H1 (cell line): ENCODE measurements around the gene ZNF213. TPM values are rescaled to one million over a fixed set of nuclear protein-coding genes. Genes with fewer than 3 reads are reported as not detected.

Experiments used
- EZH2 ChIP-seq: fragments of 200-600 bp; sonication (generic); IDR thresholded peaks from 2 replicates; pipeline ENCODE4 v1.7.1; 2012; ENCODE audit warnings: low read depth, mild to moderate bottlenecking, moderate library complexity, low read length, inconsistent platforms; ENCODE audit not compliant: severe bottlenecking
- NANOG ChIP-seq: IDR thresholded peaks from 2 replicates; pipeline ENCODE4 v1.6.1; 2011; ENCODE audit warnings: low read length, low read depth, mild to moderate bottlenecking, inconsistent platforms; ENCODE audit not compliant: insufficient read depth, poor library complexity, severe bottlenecking
- SIRT6 ChIP-seq: IDR thresholded peaks from one replicate; pipeline ENCODE4 v1.7.1; 2012; ENCODE audit warnings: low read length, inconsistent platforms
- polyA plus RNA-seq, 7 experiments: library from polyadenylated mRNA; depleted of rRNA in 3 of 7; stranded (reverse) in 5 of 7; unstranded in 2 of 7; fragments of >200 nt in 5 of 7; fragments of 200-250 nt in 2 of 7; gene quantifications; 1 replicate in 5 of 7; 2 replicates in 1 of 7; 4 replicates in 1 of 7; pipeline versions ENCODE4 v1.2.1 to v1.2.3, GENCODE V29; 2011 to 2013; ENCODE audit warnings: missing spikeins in 2 of 7, mixed read lengths in 2 of 7
- total RNA-seq: library from RNA; stranded (reverse); fragmentation: NEBNext Ultra II Directional; extraction: Animal tissue kit (Norgen Biotek cat#: 25700); gene quantifications from 2 replicates; pipeline ENCODE4 v1.2.1, GENCODE V29; 2021
- TF ChIP-seq, protein P1 (sequence below): IDR thresholded peaks from 2 replicates; pipeline ENCODE4 v1.6.1; 2011; ENCODE audit warnings: low read depth, mild to moderate bottlenecking, low read length; ENCODE audit not compliant: insufficient read depth
- TF ChIP-seq, protein P2 (sequence below): IDR thresholded peaks from 2 replicates; pipeline ENCODE4 v1.6.1; 2012; ENCODE audit warnings: inconsistent platforms

The ZNF213 gene
- total and polyA plus RNA-seq, 2 of the 8 experiments (the other 6 are each of a cell fraction or from before 2014, with no cell fraction given): 1.6 to 6.9 TPM

DNA sequence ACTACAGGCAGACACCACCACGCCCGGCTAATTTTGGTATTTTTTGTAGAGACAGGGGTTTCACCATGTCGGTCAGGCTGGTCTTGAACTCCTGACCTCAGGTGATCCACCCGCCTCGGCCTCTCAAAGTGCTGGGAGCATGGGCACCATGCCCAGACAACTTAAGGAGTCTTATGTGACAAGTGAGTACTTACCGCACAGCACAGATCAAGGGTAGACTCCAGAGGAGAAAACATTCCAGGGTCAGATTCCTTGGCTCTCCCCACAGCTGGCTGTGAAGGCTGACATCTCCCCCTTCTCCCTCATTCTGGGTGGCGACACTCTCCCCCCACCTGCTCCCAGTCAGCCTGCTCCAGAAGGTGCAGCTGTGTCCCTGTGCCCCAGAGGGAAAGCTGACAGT is 46.4 kb upstream of the ZNF213 start (continued):
- TF ChIP-seq, protein P1, sequence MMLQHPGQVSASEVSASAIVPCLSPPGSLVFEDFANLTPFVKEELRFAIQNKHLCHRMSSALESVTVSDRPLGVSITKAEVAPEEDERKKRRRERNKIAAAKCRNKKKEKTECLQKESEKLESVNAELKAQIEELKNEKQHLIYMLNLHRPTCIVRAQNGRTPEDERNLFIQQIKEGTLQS: no peak
- no peak for TF ChIP-seq EZH2
- TF ChIP-seq, protein P2, sequence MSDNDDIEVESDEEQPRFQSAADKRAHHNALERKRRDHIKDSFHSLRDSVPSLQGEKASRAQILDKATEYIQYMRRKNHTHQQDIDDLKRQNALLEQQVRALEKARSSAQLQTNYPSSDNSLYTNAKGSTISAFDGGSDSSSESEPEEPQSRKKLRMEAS: no peak
- no peak for TF ChIP-seq NANOG
- no peak for TF ChIP-seq SIRT6
